HG03354 (cell line): Measurements from ENCODE around the gene PELI1.
"Not testable (repeated sequence)": the region's sequence is repeated elsewhere in the genome, so short reads cannot be mapped to it uniquely, and the experiment has no call there.

Experiments used
- ATAC-seq: cut with Tn5 transposase; IDR thresholded peaks from one replicate; pipeline ENCODE4 v1.9.1; 2021; ENCODE audit warnings: mild to moderate bottlenecking; ENCODE audit not compliant: unreplicated experiment, poor library complexity, severe bottlenecking

The PELI1 gene

DNA sequence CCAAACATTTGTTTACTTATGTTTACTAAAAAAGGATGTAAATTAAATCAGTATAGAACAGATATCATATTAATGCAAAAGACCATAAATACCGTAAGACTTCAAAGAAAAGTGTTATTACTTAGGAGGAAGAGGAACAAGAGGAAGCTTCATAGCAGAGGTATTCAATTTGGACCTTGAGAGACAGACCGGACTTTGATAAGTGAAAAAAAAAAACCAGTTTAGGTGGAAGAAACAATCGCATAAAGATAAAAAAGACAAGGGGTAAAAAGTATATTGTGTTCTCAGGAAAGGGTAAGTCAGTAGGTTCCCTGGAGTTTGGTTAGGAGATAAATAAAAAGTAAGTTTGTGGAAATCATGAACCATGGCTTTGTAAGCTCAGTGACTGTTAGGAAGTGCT, 17.6 kb downstream of the PELI1 start:
- no peak for ATAC-seq

DNA sequence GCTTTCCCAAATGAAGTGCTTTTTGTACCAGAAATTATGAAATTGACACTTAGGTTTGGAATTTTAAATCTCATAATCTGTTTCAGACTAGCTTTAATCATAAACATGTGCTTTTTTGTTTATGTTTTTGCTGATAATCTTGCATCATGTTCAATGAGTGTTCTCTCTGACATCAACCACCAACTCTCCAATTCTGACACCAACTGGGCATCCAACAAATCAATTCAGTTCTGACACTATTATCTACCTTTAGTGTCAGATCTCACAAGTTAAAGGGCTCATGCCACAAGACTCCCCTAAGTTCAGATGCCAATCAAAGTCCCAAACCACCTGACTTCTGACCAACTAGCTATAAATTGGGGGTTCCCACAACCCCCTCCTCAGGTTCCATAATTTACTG, 19.6 kb downstream of the PELI1 start:
- no peak for ATAC-seq

DNA sequence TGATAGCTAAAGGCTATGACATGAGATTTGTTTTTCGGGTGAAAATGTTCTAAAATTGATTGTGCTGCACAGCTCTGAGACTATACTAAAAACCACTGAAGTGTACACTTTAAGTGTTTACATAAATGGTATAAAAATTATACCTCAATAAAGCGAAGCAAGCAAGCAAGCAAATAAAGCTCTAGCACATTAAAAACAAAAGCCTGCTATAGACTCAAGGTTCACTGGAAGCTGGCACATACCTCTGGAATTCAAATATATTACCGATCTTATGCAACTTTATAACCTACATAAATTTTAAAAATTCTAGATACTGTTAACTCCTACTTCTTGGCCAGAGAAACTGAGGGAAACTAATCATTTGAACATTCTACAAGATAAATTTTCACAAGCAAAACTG, 20.1 kb downstream of the PELI1 start:
- no peak for ATAC-seq

DNA sequence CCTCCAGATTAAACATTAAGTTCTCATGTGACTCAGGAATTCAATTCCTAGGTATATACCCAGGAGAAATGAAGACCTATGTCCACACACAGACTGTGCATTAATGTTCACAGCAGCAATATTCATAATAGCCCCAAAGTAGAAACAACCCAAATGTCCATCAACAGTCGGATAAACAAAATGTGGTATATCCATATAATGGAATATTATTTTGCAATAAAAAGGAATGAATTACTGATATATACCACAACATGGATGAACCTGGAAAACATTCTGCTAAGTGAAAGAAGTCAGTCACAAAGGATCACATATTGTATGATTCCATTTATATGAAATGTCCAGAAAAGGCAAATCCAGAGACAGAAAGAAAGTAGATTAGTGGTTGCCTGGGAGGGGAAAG, 20.5 kb downstream of the PELI1 start:
- ATAC-seq, result no peak

DNA sequence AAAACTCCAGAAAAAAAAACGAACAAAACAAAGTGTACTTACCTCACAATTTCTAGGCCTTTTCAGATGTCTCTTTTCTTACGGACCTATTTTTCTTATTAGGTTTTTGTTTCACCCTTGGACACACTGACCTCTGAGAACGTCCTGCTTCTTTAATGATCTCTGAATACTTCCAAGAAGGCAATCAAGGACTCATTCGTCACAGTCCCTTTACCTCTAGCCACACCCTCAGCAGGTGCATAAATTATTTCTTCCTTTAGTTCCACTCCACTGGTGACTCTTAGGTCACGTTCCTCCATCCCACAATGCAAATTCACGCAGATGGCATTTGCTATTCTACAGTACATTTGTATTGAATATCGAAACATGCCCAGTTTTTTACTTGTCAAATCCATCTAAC, 21.9 kb downstream of the PELI1 start:
- ATAC-seq, result no peak

DNA sequence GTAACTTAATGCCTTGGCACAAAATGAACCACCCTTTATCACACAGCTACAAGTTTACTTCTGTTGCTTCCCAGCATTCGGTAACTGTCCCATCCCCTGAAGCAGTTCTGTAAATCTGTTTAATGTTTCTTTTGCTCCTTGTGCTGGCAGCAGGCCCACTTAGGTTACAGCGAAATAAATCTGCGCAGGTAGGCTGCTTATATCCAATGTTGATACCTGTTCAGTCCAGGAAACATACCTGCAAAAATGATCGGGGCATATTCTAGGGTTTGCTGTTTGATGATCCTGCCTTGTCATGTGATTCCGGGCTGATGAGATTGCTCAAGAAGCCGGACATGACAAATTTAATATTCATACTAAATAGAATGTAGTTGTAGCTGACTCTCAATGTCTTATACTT, 23.3 kb downstream of the PELI1 start:
- no peak for ATAC-seq

DNA sequence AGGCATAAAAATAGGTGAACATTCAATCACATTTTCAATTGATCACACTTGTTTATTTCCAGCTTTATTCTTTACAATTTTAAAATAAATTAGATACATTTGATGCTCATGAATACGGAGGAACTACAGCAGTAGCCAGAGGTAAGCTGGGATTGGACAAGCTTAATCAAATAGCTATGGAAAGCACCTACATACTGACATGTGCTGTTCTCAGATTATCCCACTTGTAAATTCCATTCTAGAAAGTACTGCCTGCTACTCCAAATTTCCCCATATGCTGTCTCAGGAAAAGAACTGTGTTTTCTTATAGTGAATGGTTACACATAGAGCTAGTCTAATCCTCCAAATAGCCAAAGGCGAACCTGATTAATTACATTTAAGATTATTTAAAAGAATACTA, 24.2 kb downstream of the PELI1 start:
- ATAC-seq, result no peak

DNA sequence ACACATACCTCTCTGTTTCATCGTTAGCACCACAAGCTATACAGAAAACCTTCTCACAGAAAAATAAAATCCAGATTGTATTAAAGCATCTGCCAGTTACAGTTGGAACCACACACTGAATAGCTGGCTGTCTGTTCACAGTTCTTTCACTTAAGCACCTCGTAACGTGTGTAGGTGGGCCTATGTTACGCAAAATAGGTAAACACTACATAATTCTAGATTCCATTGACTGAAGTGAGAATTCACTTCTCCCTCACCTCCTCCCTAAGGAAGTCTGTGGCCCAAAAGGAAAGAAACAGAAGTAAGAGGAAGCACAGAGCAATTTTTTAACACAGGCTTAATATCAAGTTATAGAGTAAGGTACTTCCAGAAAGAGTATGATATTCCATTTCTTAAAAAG, 24.9 kb downstream of the PELI1 start:
- ATAC-seq, result no peak

DNA sequence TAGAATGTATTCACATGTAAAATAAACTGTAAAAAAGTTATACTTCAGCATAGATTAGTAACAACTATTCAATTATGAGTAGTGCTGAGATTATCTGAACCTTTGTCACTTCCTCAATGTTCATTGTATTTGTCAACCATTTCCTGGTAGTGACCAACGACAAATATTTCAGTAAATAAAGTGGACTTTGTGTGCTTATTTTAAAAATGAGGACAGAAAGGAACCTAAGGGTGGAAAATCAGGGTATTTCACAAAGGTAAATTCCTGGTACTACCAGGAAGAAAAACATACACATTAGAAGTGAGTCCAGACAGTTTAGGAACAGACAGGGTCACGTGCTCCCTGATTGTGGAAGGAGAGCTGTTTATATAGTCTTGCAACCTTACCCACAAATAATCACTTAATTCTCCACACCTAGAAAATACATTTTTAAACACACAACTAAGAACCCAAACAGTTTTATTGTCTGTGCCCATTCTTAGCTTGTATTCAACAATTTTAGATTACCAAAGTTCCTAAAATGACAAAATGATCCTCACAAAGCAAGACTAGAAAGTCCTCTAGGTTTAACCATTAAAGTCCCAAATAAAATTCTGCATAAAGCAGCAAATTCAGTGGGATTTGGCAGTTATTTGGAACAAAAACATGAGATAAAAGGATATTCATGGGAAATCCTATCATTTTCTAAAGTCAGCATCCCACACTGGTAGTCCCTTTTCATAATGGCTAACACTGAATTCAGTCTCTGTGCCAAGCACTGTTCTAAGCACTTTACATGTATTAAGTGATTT, 28.2 kb downstream of the PELI1 start:
- no peak for ATAC-seq

DNA sequence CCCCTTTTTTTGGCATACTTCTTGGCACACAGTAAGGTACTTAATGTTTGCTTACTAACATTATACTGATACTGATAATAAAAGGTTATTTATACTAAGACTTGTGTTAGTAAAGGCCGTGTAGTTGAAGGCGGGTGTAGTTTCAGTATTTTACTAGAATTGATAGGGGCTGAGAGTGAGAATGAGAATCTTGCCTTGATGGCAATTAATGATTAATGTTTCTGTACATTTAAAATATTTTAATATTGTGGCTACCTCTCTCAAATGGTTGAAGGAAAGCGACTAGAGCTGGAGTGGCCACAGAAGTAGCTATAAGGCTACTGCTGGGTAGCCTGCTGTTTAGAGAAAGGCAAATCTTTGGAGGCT, 29.3 kb downstream of the PELI1 start:
- ATAC-seq, result peak; percentile 65

DNA sequence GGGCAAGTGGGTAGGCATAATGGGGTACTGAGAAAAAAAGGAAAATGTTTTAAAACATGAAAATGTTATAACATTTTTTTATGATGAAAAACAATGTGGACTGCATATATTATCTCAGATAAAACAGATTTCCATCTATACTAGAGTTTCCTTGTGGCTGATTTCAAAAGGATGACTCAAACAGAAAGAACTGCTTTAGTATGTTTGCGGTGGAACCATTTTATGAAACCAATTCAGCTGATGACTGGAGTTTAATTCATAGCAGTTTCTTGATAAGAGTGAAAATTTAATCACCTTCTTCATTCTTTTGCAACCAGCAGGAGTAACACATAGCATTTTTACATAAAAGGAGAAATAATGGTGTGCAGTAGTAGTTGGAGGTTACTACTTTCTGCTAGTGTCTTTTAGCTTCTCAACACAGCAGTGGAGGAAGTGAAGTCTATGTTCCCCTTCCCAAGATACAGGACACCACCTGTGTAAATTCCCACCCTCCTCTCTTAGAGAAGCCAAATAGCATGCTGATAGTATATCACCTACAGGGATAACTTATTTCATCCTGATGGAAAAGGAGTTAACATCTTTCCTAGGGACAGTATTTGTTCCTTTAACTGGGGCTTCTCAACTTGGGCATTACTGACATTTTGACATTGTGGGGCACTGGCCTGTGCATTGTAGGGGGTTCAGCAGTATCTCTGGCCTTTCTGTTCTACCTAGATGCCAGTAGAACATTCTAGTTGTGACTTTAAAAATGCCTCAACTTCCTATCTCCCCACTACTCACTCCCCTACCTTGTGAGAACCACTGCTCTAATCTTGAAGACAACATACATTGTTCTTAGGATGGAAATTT, 29.9 kb downstream of the PELI1 start:
- peak; percentile 61 for ATAC-seq

DNA sequence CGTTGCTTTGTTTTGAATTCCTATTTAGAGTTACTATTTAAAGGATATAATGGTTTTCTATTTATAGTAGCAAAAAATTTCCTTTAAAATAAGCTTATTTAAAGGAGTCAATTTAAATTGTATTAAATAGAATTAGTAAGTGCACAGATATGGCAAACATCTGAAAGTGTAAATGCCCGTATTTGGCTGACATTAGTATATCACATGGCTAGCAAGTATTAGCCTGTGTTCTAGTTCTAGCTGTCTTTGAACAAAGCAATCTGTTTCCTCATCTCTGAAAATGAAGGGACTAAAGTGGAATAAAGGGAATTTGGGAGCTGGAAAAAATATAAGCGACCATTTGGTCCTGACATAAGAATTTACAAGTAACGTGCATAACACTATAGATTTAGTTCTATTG, 32.2 kb downstream of the PELI1 start:
- no peak for ATAC-seq

DNA sequence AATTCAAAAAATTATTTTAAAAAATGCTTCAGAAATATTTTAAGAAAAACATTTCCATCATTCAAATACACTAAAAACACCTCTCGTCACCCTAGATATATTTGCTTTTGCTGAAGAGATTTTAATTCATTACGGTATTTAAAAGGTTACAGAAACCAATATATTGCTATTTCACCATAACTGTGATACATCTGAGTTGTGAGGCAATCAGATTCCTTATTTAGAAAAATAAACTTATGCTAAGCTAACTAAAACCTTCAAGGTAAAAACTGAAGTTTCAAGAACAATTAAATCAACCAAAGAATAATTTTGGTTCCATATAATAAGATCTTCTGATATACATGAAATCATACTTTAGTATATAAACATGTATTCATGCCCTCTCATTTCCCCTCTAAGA, 32.8 kb downstream of the PELI1 start:
- no peak for ATAC-seq

DNA sequence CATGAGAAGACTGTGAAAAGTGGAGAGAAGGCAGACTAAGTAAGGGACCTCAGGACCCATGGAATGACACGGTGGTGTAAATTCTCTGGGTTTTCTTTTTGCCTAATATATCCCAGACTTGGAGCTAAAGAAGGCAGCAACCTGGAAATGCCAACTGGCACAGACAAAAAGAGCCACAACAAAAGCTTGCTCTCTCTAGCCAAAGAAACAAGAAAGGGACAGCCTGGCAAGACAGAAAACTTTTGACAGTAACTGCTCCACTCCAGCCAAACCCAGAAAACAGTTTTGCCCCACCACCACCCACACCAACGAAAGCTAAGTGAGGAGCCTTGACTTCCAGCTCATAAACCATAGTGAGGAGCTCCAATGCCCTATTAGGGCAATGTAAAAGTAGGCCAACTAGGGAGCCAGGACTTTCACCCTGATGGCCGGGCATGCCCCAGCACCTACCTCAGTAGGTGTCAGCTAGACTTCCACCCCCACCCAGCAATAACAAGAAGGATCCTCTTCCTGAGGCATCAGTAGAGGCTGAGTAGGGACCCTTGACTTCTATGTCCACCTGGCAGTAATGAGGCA, 35.5 kb downstream of the PELI1 start:
- ATAC-seq, result no peak

DNA sequence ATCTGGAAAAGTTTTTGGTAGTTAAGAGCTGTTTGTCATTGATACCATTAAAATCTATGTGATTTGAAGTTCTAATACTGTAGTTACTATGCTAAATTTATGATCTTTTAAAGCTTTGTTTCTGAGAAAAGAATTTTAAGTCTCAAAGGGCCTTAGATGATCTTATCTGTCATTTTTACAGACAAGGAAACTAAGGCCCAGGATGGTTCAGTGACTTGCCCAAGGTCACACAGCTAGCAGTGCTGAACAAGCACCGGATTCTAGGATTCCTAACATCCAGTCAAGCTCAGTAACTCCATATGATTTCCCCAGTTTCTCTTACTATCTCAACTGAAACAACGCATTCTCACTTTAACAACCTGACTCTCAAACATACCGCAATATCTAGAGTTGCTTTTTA, 37.7 kb downstream of the PELI1 start:
- no peak for ATAC-seq

DNA sequence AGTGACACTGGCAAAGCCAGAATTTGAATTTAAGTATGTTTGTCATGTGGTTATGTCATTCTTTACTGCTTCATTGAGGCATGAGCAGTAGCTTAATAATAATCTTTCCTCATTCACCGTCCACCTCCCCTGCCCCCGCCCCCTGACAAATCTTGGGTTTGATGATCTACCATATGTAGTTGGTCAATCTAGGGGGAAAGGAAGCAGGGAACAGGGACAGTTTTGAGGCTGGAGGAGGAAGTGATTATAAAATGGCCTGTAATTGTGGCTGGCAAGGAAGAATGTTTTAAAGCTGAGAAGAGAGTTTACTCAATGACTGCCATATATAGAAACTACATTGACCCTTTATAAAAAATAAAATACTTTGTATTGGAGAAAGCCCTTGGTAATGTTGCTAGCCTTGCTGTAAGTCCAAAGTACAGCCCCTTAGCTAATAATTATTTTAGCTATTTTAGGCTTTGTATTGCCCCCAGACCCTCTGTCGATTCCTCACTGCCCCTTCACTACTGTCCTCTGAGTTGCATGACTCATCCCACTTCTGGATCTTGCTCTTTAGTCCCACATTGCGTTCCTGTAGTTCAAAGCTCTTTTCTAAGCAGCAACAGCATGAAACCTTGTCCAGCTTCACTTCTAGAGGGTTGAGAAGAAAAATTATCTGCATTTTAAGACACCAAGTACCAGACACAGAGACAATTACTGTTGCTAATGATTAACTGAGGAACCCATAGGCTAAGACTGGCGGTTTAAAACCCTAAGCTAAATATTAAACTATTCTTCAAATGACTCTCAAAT, 38.4 kb downstream of the PELI1 start:
- ATAC-seq, result peak; percentile 56

DNA sequence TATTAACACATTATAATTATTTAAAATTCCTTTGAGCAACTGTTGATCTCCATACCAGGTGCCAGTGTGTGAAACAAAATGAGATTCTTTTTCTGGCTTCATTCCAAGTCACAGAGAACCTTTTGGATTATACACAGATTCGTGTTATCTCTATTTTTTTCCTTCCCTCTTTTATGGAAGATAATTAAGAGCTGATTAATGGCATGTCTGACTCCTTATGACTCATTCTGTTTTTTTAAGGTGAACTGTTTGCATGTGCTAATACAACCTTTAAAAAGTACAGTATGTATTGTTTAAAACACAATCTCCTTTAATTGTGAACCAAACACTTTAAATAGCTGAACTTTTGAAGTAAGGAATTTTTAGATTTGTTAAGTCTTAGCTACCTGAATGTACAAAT, 39.3 kb downstream of the PELI1 start:
- ATAC-seq, result no peak

DNA sequence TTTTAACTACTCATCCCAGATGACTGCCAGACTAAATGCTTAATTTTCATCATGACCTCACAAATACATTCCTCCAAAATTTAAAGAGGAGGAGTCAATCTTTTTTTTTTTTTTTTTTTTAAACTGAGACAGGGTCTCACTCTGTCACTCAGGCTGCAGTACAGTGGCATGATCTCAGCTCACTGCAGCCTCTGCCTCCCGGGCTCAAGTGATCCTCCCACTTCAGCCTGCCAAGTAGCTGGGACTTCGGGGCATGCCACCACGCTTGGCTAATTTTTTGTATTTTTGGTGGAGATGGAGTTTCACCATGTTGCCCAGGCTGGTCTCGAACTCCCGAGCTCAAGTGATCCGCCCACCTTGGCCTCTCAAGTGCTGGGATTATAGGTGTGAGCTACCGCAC, 41.5 kb downstream of the PELI1 start:
- not testable (repeated sequence) for ATAC-seq

DNA sequence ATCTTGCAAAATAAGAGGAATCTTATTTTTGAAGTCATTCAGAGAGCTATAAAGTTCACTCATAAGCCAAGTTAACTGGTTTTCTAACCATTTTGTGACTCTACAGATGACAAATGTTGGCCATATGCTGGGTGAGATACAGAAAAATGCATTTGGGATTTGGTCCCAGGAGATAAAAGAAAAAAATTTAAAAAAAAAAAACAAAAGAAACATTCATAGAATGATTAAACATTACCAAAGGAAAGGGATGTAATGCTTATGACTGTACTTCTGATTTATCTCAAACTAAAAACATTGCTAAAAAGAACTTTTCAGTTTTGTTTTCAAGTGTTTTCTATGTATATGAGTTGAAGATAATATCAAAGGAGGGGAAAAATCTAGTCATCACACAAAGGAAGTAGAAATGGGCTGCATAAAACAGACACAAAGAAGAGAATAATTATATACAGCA, 43.1 kb downstream of the PELI1 start:
- ATAC-seq, result peak; percentile 55

DNA sequence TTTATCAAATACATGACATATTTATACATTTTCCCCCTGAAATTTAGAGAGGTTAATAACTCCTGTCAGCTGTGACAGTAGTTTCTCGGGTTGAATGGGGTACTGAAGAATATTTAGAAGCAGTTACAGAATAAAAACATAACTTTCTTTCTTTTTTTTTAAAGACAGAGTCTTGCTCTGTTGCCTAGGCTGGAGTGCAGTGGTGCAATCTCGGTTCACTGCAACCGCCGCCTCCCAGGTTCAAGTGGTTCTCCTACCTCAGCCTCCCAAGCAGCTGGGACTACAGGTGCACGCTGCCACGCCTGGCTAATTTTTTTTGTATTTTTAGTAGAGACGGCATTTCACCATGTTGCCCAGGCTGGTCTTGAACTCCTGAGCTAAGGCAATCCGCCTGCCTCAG, 43.6 kb downstream of the PELI1 start:
- ATAC-seq, result peak; percentile 34
